ENCODE measurements around the gene SP100.
A peak's percentile ranks its signal among the peaks of the same experiment; 100 is the strongest.

The SP100 gene

GRCh38 chr2:230416061-230416721 is at the start of gene SP100:
Gene SP100, plus strand, starts transcription at chr2:230416201. Its CDS starts 96 bp downstream, at chr2:230416297.
- peak within 1 kb of the TSS; percentile 8 for H2AFZ ChIP-seq (ENCODE audit: low read depth, low read length, severe bottlenecking)
- peaks cover 8% of the 10 kb centered on the region for H3K36me3 ChIP-seq (ENCODE audit: low read length)
- no peaks in the 10 kb centered on the region for H3K27me3 ChIP-seq (ENCODE audit: low read length)
- peak within 1 kb of the TSS; percentile 77 for H3K4me3 ChIP-seq (ENCODE audit: insufficient read depth, low read length, poor library complexity, severe bottlenecking)
- TF ChIP-seq EZH2phosphoT487 (conservative IDR thresholded peaks at IDR 0.05; ENCODE audit: low read length) (no peak), CTCF (IDR thresholded peaks at IDR 0.05; ENCODE audit: insufficient read depth, low read length, poor library complexity, severe bottlenecking) (no peak)
- peak within 1 kb of the TSS; percentile 99 for H3K4me2 ChIP-seq (ENCODE audit: low read depth, low read length, poor library complexity, severe bottlenecking)
- no peaks in the 10 kb centered on the region for H3K9me3 ChIP-seq (ENCODE audit: insufficient read depth, low read length)
- peak within 1 kb of the TSS; percentile 52 for H3K9ac ChIP-seq (ENCODE audit: low read length)
- H3K9me2 ChIP-seq (replicated peaks; ENCODE audit: insufficient read depth, low read length) = no peaks in the 10 kb centered on the region
- no peaks in the 10 kb centered on the region for H4K20me1 ChIP-seq (ENCODE audit: low read depth, low read length)
- H3F3A ChIP-seq (ENCODE audit: insufficient read depth) = peaks cover 32% of the 10 kb centered on the region
- H3K79me2 ChIP-seq (ENCODE audit: insufficient read depth, low read length) = peaks cover 47% of the 10 kb centered on the region
- peak within 1 kb of the TSS; percentile 92 for H3K27ac ChIP-seq (ENCODE audit: low read depth, low read length)

GRCh38 chr2:230382108-230382507 is 33.9 kb upstream of the SP100 start:
- Histone ChIP-seq H3K36me3 (ENCODE audit: low read length) (no peaks in the 10 kb centered on the region), H3K27me3 (ENCODE audit: low read length) (no peaks in the 10 kb centered on the region), H3K4me2 (ENCODE audit: low read depth, low read length, poor library complexity, severe bottlenecking) (no peak overlapping the region), H3K79me2 (ENCODE audit: insufficient read depth, low read length) (no peaks in the 10 kb centered on the region), H2AFZ (ENCODE audit: low read depth, low read length, severe bottlenecking) (no peak overlapping the region), H3K27ac (ENCODE audit: low read depth, low read length) (no peak overlapping the region), H3K4me3 (ENCODE audit: insufficient read depth, low read length, poor library complexity, severe bottlenecking) (no peak overlapping the region), H4K20me1 (ENCODE audit: low read depth, low read length) (no peaks in the 10 kb centered on the region), H3K9ac (ENCODE audit: low read length) (no peak overlapping the region), H3F3A (ENCODE audit: insufficient read depth) (no peaks in the 10 kb centered on the region), H3K9me3 (ENCODE audit: insufficient read depth, low read length) (no peaks in the 10 kb centered on the region), H3K9me2 (replicated peaks; ENCODE audit: insufficient read depth, low read length) (no peaks in the 10 kb centered on the region)
- no peak for TF ChIP-seq EZH2phosphoT487 (conservative IDR thresholded peaks at IDR 0.05; ENCODE audit: low read length)
- TF ChIP-seq CTCF (IDR thresholded peaks at IDR 0.05; ENCODE audit: insufficient read depth, low read length, poor library complexity, severe bottlenecking) = no peak

- no peak overlapping the region for H3K9ac ChIP-seq (ENCODE audit: low read length)
- H3K4me3 ChIP-seq (ENCODE audit: insufficient read depth, low read length, poor library complexity, severe bottlenecking) = no peak overlapping the region
- no peaks in the 10 kb centered on the region for H3K9me3 ChIP-seq (ENCODE audit: insufficient read depth, low read length)
- H3K9me2 ChIP-seq (replicated peaks; ENCODE audit: insufficient read depth, low read length) = no peaks in the 10 kb centered on the region
- no peak overlapping the region for H3K27ac ChIP-seq (ENCODE audit: low read depth, low read length)
- H3K27me3 ChIP-seq (ENCODE audit: low read length) = no peaks in the 10 kb centered on the region
- TF ChIP-seq CTCF (IDR thresholded peaks at IDR 0.05; ENCODE audit: insufficient read depth, low read length, poor library complexity, severe bottlenecking) = no peak
- no peak for TF ChIP-seq EZH2phosphoT487 (conservative IDR thresholded peaks at IDR 0.05; ENCODE audit: low read length)
- no peaks in the 10 kb centered on the region for H4K20me1 ChIP-seq (ENCODE audit: low read depth, low read length)
- no peaks in the 10 kb centered on the region for H3K79me2 ChIP-seq (ENCODE audit: insufficient read depth, low read length)
- no peak overlapping the region for H2AFZ ChIP-seq (ENCODE audit: low read depth, low read length, severe bottlenecking)
- H3K36me3 ChIP-seq (ENCODE audit: low read length) = peaks cover under 1% of the 10 kb centered on the region; the same call in 1 of the 2 replicates
- no peaks in the 10 kb centered on the region for H3F3A ChIP-seq (ENCODE audit: insufficient read depth)
- H3K4me2 ChIP-seq (ENCODE audit: low read depth, low read length, poor library complexity, severe bottlenecking) = no peak overlapping the region
Measured at GRCh38 chr2:230383453-230383852, 32.5 kb upstream of the SP100 start.
